Chondrocyte (in vitro differentiated cells): ENCODE results near the gene MEIS2. TPM values are rescaled to one million over a fixed set of nuclear protein-coding genes. Genes with fewer than 3 reads are reported as not detected.

Experiments used
- DNase-seq: peaks from one replicate; pipeline ENCODE4 v3.0.0; 2021; ENCODE audit warnings: mixed read lengths, low spot score
- H3K27ac Mint-ChIP-seq: one replicate; pipeline ENCODE4 v1.8.0; 2021; ENCODE audit warnings: mild to moderate bottlenecking, moderate library complexity, mixed read lengths; ENCODE audit not compliant: unreplicated experiment
- H3K27me3 Mint-ChIP-seq: 2 replicates; pipeline ENCODE4 v1.8.0; 2021; ENCODE audit warnings: low read depth, mixed read lengths
- H3K36me3 Mint-ChIP-seq: 2 replicates; pipeline ENCODE4 v1.8.0; 2021; ENCODE audit warnings: low read depth, mixed read lengths
- H3K4me1 Mint-ChIP-seq: 2 replicates; pipeline ENCODE4 v1.8.0; 2021; ENCODE audit warnings: low read depth, mild to moderate bottlenecking, mixed read lengths
- H3K4me3 Mint-ChIP-seq: one replicate; pipeline ENCODE4 v1.8.0; 2021; ENCODE audit warnings: mild to moderate bottlenecking, moderate library complexity, mixed read lengths; ENCODE audit not compliant: unreplicated experiment
- H3K9me3 Mint-ChIP-seq: 2 replicates; pipeline ENCODE4 v1.8.0; 2021; ENCODE audit warnings: low read depth, mixed read lengths
- total RNA-seq: library from RNA; stranded (reverse); gene quantifications from 3 replicates; pipeline ENCODE4 v1.2.1, GENCODE V29; 2021
- TF ChIP-seq, protein P1 (sequence below): fragments of 200-600 bp; sonication (generic); IDR thresholded peaks from 2 replicates; pipeline ENCODE4 v1.5.0; 2021; ENCODE audit warnings: antibody characterized with exemption, mild to moderate bottlenecking, moderate library complexity

Gene MEIS2
- total RNA-seq, 1 donor from 2014 or later: 28.3 TPM

DNA sequence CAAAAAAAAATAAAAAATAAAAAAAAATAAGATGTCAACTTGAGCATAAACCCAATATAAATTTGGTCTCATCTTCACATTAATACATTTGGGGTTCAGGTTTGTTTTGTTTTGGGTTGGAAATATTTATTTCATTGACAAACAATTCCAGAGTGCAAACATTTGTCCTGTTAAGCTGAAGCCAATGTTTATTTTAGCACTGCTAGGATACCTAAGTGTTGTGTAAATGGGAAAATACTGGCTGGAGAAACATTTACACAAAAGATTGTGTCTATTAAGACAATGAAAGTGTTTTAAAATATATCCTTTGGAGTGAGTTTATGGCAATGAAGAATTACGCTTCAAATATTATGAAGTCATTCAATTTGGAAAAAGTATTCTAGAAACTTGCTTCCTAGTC lies 91.1 kb downstream of the MEIS2 start:
- peaks cover 8% of the 10 kb centered on the region for H3K4me1 Mint-ChIP-seq
- H3K36me3 Mint-ChIP-seq: peaks cover 18% of the 10 kb centered on the region
- no peaks in the 10 kb centered on the region for H3K27me3 Mint-ChIP-seq
- H3K27ac Mint-ChIP-seq: no peak overlapping the region
- no peak for DNase-seq
- no peaks in the 10 kb centered on the region for H3K9me3 Mint-ChIP-seq
- TF ChIP-seq, protein P1, sequence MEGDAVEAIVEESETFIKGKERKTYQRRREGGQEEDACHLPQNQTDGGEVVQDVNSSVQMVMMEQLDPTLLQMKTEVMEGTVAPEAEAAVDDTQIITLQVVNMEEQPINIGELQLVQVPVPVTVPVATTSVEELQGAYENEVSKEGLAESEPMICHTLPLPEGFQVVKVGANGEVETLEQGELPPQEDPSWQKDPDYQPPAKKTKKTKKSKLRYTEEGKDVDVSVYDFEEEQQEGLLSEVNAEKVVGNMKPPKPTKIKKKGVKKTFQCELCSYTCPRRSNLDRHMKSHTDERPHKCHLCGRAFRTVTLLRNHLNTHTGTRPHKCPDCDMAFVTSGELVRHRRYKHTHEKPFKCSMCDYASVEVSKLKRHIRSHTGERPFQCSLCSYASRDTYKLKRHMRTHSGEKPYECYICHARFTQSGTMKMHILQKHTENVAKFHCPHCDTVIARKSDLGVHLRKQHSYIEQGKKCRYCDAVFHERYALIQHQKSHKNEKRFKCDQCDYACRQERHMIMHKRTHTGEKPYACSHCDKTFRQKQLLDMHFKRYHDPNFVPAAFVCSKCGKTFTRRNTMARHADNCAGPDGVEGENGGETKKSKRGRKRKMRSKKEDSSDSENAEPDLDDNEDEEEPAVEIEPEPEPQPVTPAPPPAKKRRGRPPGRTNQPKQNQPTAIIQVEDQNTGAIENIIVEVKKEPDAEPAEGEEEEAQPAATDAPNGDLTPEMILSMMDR: no peak
- H3K4me3 Mint-ChIP-seq: no peak overlapping the region

DNA sequence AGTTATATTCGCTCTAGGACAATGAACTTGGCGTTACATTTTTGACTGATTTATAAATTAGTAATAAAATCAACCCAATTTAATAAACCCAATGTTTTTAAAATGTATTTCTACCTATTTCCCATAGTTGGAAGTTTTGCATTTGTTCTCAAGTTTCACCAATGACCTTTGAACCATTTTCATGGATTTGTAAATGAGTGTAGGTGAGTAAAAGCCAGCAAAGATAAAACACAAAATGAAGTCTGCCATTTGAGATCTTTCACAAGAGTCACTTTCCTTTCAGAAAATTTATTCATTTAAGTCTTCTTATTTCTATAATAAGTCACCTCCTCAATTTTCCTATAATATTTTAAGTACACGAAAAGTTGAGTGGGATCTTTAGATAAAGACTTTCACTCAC lies 92.1 kb downstream of the MEIS2 start:
- Mint-ChIP-seq H3K9me3 (no peaks in the 10 kb centered on the region), H3K4me3 (no peak overlapping the region), H3K27ac (no peak overlapping the region), H3K36me3 (peaks cover 22% of the 10 kb centered on the region), H3K4me1 (peaks cover 5% of the 10 kb centered on the region), H3K27me3 (no peaks in the 10 kb centered on the region)
- TF ChIP-seq, protein P1: no peak
- DNase-seq: no peak

DNA sequence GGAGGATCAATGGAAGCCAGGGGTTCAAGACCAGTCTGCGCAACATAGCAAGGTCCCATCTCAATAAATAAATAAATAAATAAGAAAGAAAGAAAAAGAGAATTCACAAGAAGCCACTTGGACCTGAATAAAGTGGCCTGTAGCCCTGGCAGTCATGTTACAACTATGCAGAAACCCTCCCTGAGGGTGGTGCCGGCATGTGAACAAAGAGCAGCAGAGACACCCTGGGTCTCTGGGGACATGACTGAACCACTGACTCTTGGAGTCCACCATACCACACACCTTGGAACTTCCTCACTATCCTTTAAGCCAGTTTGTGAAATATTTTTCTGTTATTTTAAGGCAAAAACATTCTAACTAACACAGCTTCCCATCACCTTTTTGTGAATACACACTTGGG lies 93.0 kb downstream of the MEIS2 start:
- Mint-ChIP-seq H3K36me3 (peaks cover 23% of the 10 kb centered on the region), H3K4me1 (peaks cover 7% of the 10 kb centered on the region), H3K27ac (peak overlapping the region; percentile 14), H3K27me3 (no peaks in the 10 kb centered on the region), H3K9me3 (no peaks in the 10 kb centered on the region), H3K4me3 (no peak overlapping the region)
- TF ChIP-seq, protein P1: no peak
- DNase-seq: no peak

DNA sequence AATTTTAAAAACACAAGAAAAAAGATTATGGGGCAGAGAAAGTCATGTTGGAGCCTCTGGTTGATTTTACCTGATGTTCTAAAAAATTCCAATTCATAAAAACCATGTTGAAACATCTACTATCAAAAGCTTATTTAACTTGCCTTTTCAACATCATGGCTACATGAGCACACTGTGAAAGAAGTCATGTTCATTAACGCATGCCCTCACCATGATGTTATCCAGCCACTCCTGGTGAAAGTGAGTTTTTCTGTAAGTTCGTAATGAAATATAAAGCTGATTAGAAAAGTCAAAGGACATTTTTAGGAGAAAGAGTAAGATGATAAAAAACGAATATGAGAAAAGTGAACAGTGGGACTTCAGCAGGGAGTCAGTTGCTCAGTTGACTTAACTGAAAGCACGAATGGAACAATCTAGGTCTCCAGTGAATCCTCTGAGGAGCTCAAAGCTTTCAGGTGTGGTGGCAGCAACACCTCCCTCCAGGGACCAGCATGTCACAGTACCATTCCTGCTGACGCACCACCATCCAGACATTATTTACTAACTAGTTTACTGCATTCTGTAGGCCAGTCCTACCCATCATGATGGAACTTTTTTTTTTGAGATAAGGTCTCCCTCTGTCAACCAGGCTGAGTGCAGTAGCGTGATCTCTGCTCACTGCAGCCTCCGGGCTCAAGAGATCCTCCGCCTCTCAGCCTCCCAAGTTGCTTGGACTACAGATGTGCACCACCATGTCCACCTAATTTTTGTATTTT lies 95.2 kb downstream of the MEIS2 start:
- H3K4me3 Mint-ChIP-seq: no peak overlapping the region
- no peak overlapping the region for H3K27ac Mint-ChIP-seq
- H3K4me1 Mint-ChIP-seq: peaks cover 10% of the 10 kb centered on the region
- no peaks in the 10 kb centered on the region for H3K27me3 Mint-ChIP-seq
- peaks cover 23% of the 10 kb centered on the region for H3K36me3 Mint-ChIP-seq
- H3K9me3 Mint-ChIP-seq: no peaks in the 10 kb centered on the region
- TF ChIP-seq, protein P1: no peak
- DNase-seq: no peak

DNA sequence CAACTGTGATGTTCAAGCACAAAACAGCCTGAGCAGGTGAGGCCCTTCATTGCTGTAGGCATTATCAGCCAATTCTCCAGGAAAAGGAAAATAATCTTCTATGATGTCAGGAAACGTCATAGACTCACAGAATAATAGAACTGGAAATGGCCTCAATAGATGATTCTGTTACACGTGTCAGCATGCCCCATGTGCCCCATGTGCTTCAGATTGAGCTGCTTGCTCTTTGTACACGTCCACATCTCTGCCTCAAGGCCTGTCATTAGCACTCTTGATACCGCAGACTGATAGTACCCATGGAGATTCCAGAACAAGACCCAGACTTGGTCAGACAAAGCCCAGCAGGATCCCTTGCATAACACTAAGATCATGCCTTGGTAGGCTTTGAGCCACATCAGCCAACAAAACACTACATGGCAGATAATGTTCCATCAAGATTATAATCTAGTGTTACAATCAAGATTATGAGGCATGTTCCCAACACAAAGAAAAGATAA lies 95.9 kb downstream of the MEIS2 start:
- H3K27me3 Mint-ChIP-seq: no peaks in the 10 kb centered on the region
- H3K4me3 Mint-ChIP-seq: no peak overlapping the region
- H3K36me3 Mint-ChIP-seq: peaks cover 25% of the 10 kb centered on the region
- H3K4me1 Mint-ChIP-seq: peaks cover 10% of the 10 kb centered on the region
- no peak for DNase-seq
- TF ChIP-seq, protein P1: no peak
- H3K27ac Mint-ChIP-seq: no peak overlapping the region
- H3K9me3 Mint-ChIP-seq: no peaks in the 10 kb centered on the region
